Measurements from ENCODE around the gene TRIM24.

The TRIM24 gene

GRCh38 chr7:138581065-138581464 lies 121.0 kb downstream of the TRIM24 start:
- DNase-seq = no peak

- DNase-seq = no peak
Measured at GRCh38 chr7:138584283-138584682, 124.2 kb downstream of the TRIM24 start.

GRCh38 chr7:138584696-138585095 lies 124.6 kb downstream of the TRIM24 start:
- no peak for DNase-seq

- DNase-seq = no peak
Measured at GRCh38 chr7:138585283-138585993, 125.4 kb downstream of the TRIM24 start.

- no peak for DNase-seq
Measured at GRCh38 chr7:138587485-138587884, 127.4 kb downstream of the TRIM24 start.

GRCh38 chr7:138588986-138589385 lies 128.9 kb downstream of the TRIM24 start:
- DNase-seq = no peak

- DNase-seq = no peak
Measured at GRCh38 chr7:138590154-138590553, 130.1 kb downstream of the TRIM24 start.

GRCh38 chr7:138595454-138595853 lies 135.4 kb downstream of the TRIM24 start:
- no peak for DNase-seq

- no peak for DNase-seq
Measured at GRCh38 chr7:138602451-138602850, 142.4 kb downstream of the TRIM24 start.

- DNase-seq = no peak
Measured at GRCh38 chr7:138603549-138604318, 143.7 kb downstream of the TRIM24 start.

GRCh38 chr7:138606236-138606635 lies 146.2 kb downstream of the TRIM24 start:
- no peak for DNase-seq

GRCh38 chr7:138607216-138608126 lies 147.4 kb downstream of the TRIM24 start:
- no peak for DNase-seq

- DNase-seq = no peak
Measured at GRCh38 chr7:138608275-138608674, 148.2 kb downstream of the TRIM24 start.

- no peak for DNase-seq
Measured at GRCh38 chr7:138610671-138611170, 150.7 kb downstream of the TRIM24 start.

GRCh38 chr7:138613630-138614029 lies 153.6 kb downstream of the TRIM24 start:
- DNase-seq = no peak

GRCh38 chr7:138616085-138616484 lies 156.0 kb downstream of the TRIM24 start:
- DNase-seq = no peak

GRCh38 chr7:138618506-138618905 lies 158.4 kb downstream of the TRIM24 start:
- no peak for DNase-seq

GRCh38 chr7:138618933-138619332 lies 158.9 kb downstream of the TRIM24 start:
- no peak for DNase-seq

- DNase-seq = no peak
Measured at GRCh38 chr7:138622841-138623240, 162.8 kb downstream of the TRIM24 start.

- DNase-seq = no peak
Measured at GRCh38 chr7:138625084-138625848, 165.2 kb downstream of the TRIM24 start.

- no peak for DNase-seq
Measured at GRCh38 chr7:138625849-138626230, 165.8 kb downstream of the TRIM24 start.

GRCh38 chr7:138626846-138627245 lies 166.8 kb downstream of the TRIM24 start:
- no peak for DNase-seq
